ENCODE measurements around the gene SUPT7L.

The SUPT7L gene

DNA sequence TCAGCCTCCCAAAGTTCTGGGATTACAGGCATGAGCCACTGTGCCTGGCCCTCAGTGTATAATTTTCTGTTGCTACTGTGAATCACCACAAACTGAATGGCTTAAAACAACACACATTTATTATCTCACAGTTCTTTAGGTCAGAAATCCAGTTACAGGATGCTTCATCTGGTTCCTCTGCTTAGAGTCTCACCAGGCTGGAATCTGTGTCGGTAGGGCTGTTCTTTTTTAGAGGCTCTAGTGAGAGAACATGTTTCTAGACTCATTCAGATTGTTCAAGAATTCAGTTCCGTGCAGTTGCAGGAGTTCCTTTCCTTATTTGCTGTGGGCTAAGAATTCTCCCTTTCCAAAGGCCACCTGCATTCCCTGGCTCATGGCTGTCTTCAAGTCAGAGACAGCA is 56.8 kb downstream of the SUPT7L start:
- H3K4me3 ChIP-seq (ENCODE audit: control insufficient read depth, low read depth, low read length) = no peak overlapping the region
- DNase-seq (ENCODE audit: low read depth) = peak; percentile 47
- TF ChIP-seq CTCF (conservative IDR thresholded peaks at IDR 0.05; ENCODE audit: control insufficient read depth, insufficient read depth, low read depth, low read length) = no peak

Data from fibroblast of mammary gland (primary cell).